ENCODE measurements around the gene SLC4A8. TPM values are rescaled to one million over a fixed set of nuclear protein-coding genes. Genes with fewer than 3 reads are reported as not detected.
"Not testable (repeated sequence)": the region's sequence is repeated elsewhere in the genome, so short reads cannot be mapped to it uniquely, and the experiment has no call there.

SLC4A8 gene
- total RNA-seq, 1 donor from 2014 or later = 8.3 TPM

GRCh38 chr12:51443573-51443972 lies 18.9 kb downstream of the SLC4A8 start:
- DNase-seq (no peak), ATAC-seq (no peak)
- Histone ChIP-seq H3K4me1 (no peaks in the 10 kb centered on the region), H3K4me3 (no peak overlapping the region), H3K9me3 (no peaks in the 10 kb centered on the region), H3K36me3 (no peaks in the 10 kb centered on the region), H3K27me3 (ENCODE audit: low read depth) (no peaks in the 10 kb centered on the region), H3K27ac (no peak overlapping the region)
- TF ChIP-seq CTCF (IDR thresholded peaks at IDR 0.05) = no peak
- intact Hi-C loops (cut with DNase I) = no loop called here

DNA sequence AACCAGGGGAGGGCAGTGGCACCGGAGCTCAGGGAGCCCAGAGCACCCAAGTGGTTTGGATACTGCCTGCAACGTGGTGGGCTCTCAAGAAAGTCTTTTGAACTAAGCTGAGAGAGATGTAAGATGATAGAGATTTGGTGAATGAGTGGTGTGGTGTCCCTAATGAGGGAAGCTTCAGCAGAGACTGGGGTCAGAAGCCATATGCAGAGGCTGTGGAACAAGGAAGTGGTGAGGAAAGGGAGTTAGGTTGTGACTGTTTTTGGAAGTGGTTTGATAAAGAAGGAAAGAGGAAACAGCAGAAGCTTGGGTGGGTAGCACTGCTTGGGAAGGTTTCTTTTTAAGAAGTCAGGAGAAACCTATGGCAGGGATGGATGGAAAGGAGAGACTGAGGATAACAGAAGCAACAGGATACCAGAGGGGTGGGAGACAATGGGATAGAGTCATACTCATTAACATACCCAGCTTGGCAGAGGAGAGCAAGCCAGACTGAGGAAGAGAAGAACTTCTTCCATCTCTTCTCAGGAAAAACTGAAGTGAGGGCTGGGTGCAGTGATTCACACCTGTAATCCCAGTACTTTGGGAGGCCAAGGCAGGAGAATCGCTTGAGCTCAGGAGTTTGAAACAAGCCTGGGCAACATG lies 24.1 kb downstream of the SLC4A8 start:
- Histone ChIP-seq H3K27ac (no peak overlapping the region), H3K36me3 (no peaks in the 10 kb centered on the region), H3K4me1 (no peaks in the 10 kb centered on the region), H3K9me3 (no peaks in the 10 kb centered on the region), H3K4me3 (no peak overlapping the region), H3K27me3 (ENCODE audit: low read depth) (no peaks in the 10 kb centered on the region)
- intact Hi-C loops (cut with DNase I) = no loop called here
- ATAC-seq (peak; percentile 51 to 58), DNase-seq (no peak)
- TF ChIP-seq CTCF (IDR thresholded peaks at IDR 0.05) = no peak

- no peak for DNase-seq
- H3K4me1 ChIP-seq = no peaks in the 10 kb centered on the region
- no peak overlapping the region for H3K27ac ChIP-seq
- H3K9me3 ChIP-seq = no peaks in the 10 kb centered on the region
- H3K27me3 ChIP-seq (ENCODE audit: low read depth) = no peaks in the 10 kb centered on the region
- intact Hi-C loops (cut with DNase I) = no loop called here
- no peak overlapping the region for H3K4me3 ChIP-seq
- H3K36me3 ChIP-seq = no peaks in the 10 kb centered on the region
- peak; percentile 27 to 60 for ATAC-seq
- TF ChIP-seq CTCF (IDR thresholded peaks at IDR 0.05) = no peak
Observed at GRCh38 chr12:51449580-51450246, 25.1 kb downstream of the SLC4A8 start.

DNA sequence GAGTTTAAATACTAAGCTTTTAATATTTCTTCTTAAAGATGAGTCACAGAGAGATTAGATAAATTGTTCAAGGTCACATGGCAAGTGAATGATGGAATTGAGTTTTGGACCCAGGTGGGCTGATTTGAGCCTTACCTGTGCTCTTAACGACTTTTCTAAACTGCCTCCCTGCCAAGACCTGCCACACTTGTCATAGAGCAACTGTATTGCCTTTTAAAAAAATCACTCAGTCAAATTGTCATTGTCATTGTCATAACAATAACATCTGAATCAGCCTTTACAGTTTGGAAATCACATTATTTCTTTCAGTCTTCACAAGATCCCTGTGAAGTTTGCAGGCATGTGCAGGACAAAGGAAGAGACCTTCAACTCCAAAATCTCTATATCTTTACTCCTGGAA lies 25.7 kb downstream of the SLC4A8 start:
- Histone ChIP-seq H3K27me3 (ENCODE audit: low read depth) (no peaks in the 10 kb centered on the region), H3K9me3 (no peaks in the 10 kb centered on the region), H3K27ac (no peak overlapping the region), H3K4me1 (no peaks in the 10 kb centered on the region), H3K4me3 (no peak overlapping the region), H3K36me3 (no peaks in the 10 kb centered on the region)
- intact Hi-C loops (cut with DNase I) = no loop called here
- ATAC-seq (no peak), DNase-seq (no peak)
- TF ChIP-seq CTCF (IDR thresholded peaks at IDR 0.05) = no peak

GRCh38 chr12:51450806-51451205 lies 26.2 kb downstream of the SLC4A8 start:
- no peak for ATAC-seq
- H3K4me3 ChIP-seq = no peak overlapping the region
- H3K9me3 ChIP-seq = no peaks in the 10 kb centered on the region
- H3K27ac ChIP-seq = no peak overlapping the region
- TF ChIP-seq CTCF (IDR thresholded peaks at IDR 0.05) = no peak
- intact Hi-C loops (cut with DNase I) = no loop called here
- DNase-seq = no peak
- H3K36me3 ChIP-seq = no peaks in the 10 kb centered on the region
- H3K27me3 ChIP-seq (ENCODE audit: low read depth) = no peaks in the 10 kb centered on the region
- no peaks in the 10 kb centered on the region for H3K4me1 ChIP-seq

DNA sequence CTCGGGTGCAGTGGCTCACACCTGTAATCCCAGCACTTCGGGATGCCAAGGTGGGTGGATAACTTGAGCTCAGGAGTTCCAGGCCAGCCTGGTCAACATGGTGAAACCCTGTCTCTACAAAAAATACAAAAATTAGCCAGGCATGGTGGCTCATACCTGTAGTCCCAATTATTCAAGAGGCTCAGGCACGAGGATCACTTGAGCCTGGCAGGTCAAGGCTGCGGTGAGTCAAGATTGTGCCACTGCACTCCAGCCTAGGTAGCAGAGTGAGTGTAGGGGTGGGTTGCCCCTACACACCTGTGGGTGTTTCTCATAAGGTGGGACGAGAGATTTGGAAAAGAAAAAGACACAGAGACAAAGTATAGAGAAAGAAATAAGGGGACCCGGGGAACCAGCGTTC lies 29.4 kb downstream of the SLC4A8 start:
- H3K4me1 ChIP-seq; H3K27ac ChIP-seq; H3K27me3 ChIP-seq (ENCODE audit: low read depth); intact Hi-C loops (cut with DNase I); H3K9me3 ChIP-seq; H3K4me3 ChIP-seq; H3K36me3 ChIP-seq: not testable (repeated sequence)
- DNase-seq (peak; percentile 63), ATAC-seq (peak; percentile 73 to 87)

DNA sequence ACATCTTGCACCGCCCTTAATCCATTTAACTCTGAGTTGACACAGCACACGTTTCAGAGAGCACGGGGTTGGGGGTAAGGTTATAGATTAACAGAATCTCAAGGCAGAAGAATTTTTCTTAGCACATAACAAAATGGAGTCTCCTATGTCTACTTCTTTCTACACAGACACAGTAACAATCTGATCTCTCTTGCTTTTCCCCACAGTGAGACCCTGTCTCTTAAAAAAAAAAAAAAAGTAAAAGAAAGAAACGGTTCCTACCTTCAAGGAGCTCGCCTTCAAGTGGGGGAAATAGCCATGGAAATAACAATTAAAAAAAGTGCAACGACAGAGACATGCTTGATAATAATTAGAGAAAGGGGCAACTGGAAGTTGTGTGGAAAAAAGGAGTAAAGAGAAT lies 30.4 kb downstream of the SLC4A8 start:
- H3K36me3 ChIP-seq; intact Hi-C loops (cut with DNase I); H3K4me1 ChIP-seq; H3K9me3 ChIP-seq; H3K4me3 ChIP-seq; H3K27me3 ChIP-seq (ENCODE audit: low read depth); DNase-seq; H3K27ac ChIP-seq; ATAC-seq: not testable (repeated sequence)

Data from lower lobe of right lung (tissue), 2 donors.